ENCODE measurements around the gene ACACB.

DNA sequence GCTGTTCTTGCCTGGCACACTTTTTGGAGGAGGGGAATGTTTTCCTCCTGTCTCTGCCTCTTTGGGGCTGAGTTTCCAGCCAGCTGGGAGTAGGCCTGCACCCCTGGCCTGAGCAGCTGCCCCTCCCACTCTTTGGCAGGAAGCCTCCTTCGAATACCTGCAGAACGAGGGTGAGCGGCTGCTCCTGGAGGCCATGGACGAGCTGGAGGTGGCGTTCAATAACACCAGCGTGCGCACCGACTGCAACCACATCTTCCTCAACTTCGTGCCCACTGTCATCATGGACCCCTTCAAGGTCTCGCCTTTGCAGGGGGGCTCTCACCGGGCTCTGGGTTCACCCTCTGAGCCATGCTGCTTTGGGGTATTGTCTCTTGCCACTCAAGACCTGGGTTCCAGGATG lies 123.3 kb downstream of the ACACB start:
- TF ChIP-seq, protein P1, sequence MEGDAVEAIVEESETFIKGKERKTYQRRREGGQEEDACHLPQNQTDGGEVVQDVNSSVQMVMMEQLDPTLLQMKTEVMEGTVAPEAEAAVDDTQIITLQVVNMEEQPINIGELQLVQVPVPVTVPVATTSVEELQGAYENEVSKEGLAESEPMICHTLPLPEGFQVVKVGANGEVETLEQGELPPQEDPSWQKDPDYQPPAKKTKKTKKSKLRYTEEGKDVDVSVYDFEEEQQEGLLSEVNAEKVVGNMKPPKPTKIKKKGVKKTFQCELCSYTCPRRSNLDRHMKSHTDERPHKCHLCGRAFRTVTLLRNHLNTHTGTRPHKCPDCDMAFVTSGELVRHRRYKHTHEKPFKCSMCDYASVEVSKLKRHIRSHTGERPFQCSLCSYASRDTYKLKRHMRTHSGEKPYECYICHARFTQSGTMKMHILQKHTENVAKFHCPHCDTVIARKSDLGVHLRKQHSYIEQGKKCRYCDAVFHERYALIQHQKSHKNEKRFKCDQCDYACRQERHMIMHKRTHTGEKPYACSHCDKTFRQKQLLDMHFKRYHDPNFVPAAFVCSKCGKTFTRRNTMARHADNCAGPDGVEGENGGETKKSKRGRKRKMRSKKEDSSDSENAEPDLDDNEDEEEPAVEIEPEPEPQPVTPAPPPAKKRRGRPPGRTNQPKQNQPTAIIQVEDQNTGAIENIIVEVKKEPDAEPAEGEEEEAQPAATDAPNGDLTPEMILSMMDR (IDR thresholded peaks at IDR 0.05) = no peak
- no peak for TF ChIP-seq POLR2A (IDR thresholded peaks at IDR 0.05)

All from heart left ventricle (tissue), 13 donors.